Right lobe of liver (tissue), 4 donors: Measurements from ENCODE around the gene DUS2.

Experiments used
- POLR2A ChIP-seq: fragments of 450-650 bp; IDR thresholded peaks from one replicate; pipeline ENCODE4 v1.6.1; 2017; ENCODE audit warnings: antibody characterized with exemption, mild to moderate bottlenecking
- TF ChIP-seq, protein P1 (sequence below), 4 donors: fragments of 200-600 bp in 3 of 4; fragments of 450-650 bp in 1 of 4; IDR thresholded peaks; one replicate each; pipeline versions ENCODE4 v1.5.1 to v1.8.0; 2016 to 2022; ENCODE audit warnings: antibody characterized with exemption in 4 of 4, mild to moderate bottlenecking in 2 of 4
- donor health status: DM: no; HTN: no; CAD: no.
- donor health status: DM: no; HTN: no; CAD: no.
- donor health status: DM: no; HTN: yes; CAD: no.

DNA sequence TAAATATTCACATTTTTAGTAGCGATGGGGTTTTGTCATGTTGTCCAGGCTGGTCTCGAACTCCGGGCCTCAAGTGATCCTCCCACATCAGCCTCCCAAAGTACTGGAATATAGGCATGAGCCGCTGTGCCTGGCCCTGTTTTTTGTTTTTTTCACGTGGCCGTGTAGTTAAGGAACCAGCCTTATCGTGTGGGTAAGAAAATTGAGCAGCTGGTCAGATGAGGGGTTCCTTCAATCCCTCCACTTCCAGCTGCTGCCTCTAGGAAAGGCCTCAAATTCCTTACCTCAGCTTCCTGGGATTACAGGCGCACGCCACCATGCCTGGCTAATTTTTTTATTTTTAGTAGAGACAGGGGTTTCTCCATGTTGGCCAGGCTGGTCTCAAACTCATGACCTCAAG lies 17.9 kb upstream of the DUS2 start:
- TF ChIP-seq, protein P1, sequence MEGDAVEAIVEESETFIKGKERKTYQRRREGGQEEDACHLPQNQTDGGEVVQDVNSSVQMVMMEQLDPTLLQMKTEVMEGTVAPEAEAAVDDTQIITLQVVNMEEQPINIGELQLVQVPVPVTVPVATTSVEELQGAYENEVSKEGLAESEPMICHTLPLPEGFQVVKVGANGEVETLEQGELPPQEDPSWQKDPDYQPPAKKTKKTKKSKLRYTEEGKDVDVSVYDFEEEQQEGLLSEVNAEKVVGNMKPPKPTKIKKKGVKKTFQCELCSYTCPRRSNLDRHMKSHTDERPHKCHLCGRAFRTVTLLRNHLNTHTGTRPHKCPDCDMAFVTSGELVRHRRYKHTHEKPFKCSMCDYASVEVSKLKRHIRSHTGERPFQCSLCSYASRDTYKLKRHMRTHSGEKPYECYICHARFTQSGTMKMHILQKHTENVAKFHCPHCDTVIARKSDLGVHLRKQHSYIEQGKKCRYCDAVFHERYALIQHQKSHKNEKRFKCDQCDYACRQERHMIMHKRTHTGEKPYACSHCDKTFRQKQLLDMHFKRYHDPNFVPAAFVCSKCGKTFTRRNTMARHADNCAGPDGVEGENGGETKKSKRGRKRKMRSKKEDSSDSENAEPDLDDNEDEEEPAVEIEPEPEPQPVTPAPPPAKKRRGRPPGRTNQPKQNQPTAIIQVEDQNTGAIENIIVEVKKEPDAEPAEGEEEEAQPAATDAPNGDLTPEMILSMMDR (IDR thresholded peaks at IDR 0.05): no peak
- TF ChIP-seq POLR2A: no peak
